Fibroblast of lung (primary cell): ENCODE measurements around the gene SHROOM3. TPM values are rescaled to one million over a fixed set of nuclear protein-coding genes. Genes with fewer than 3 reads are reported as not detected.

Source experiments
- DNase-seq, 2 donors: peaks; one replicate each; pipeline versions ENCODE4 v3.0.0 to v3.0.0-alpha.2; 2010; ENCODE audit warnings: low read depth in 2 of 2
- H2AFZ ChIP-seq: 2 replicates; pipeline ENCODE4 v1.5.1; 2012; ENCODE audit warnings: low read length, control low read depth, inconsistent platforms
- H3K27ac ChIP-seq: 2 replicates; pipeline ENCODE4 v1.5.1; 2011; ENCODE audit warnings: low read length, control low read depth; ENCODE audit not compliant: insufficient read depth
- H3K27me3 ChIP-seq: 2 replicates; pipeline ENCODE4 v1.5.1; 2011; ENCODE audit warnings: mild to moderate bottlenecking, low read length; ENCODE audit not compliant: control insufficient read depth, insufficient read depth
- H3K36me3 ChIP-seq: 2 replicates; pipeline ENCODE4 v1.5.1; 2011; ENCODE audit warnings: low read length; ENCODE audit not compliant: control insufficient read depth, insufficient read depth
- H3K4me1 ChIP-seq: 2 replicates; pipeline ENCODE4 v1.5.1; 2011; ENCODE audit warnings: low read length; ENCODE audit not compliant: control insufficient read depth, insufficient read depth; ENCODE audit errors: extremely low read depth
- H3K4me2 ChIP-seq: 2 replicates; pipeline ENCODE4 v1.5.1; 2011; ENCODE audit warnings: low read length, control low read depth; ENCODE audit not compliant: insufficient read depth; ENCODE audit errors: extremely low read depth
- H3K4me3 ChIP-seq, 4 experiments: fragments of 200-600 bp in 1 of 4; sonication (generic) in 1 of 4; replicated peaks in 1 of 4; 2 replicates each; pipeline ENCODE4 v1.5.1; 2011 to 2016; ENCODE audit warnings: low read length in 4 of 4, low read depth in 3 of 4, mild to moderate bottlenecking in 3 of 4, control low read depth in 2 of 4, inconsistent platforms in 1 of 4, mixed read lengths in 1 of 4; ENCODE audit not compliant: insufficient read depth in 1 of 4; ENCODE audit errors: control extremely low read depth in 1 of 4
- H3K79me2 ChIP-seq: 2 replicates; pipeline ENCODE4 v1.5.1; 2012; ENCODE audit warnings: mild to moderate bottlenecking, low read length, inconsistent platforms; ENCODE audit not compliant: control insufficient read depth, insufficient read depth
- H3K9ac ChIP-seq: 2 replicates; pipeline ENCODE4 v1.5.1; 2011; ENCODE audit warnings: mild to moderate bottlenecking, low read length, control low read depth; ENCODE audit not compliant: insufficient read depth
- H3K9me3 ChIP-seq: 2 replicates; pipeline ENCODE4 v1.5.1; 2012; ENCODE audit warnings: low read depth, low read length; ENCODE audit not compliant: control insufficient read depth, insufficient read depth
- H4K20me1 ChIP-seq: 2 replicates; pipeline ENCODE4 v1.5.1; 2011; ENCODE audit warnings: low read length; ENCODE audit not compliant: control insufficient read depth, insufficient read depth; ENCODE audit errors: extremely low read depth
- CTCF ChIP-seq, 2 donors: IDR thresholded peaks in 1 of 2; conservative IDR thresholded peaks in 1 of 2; 1 replicate in 1 of 2; 2 replicates in 1 of 2; pipeline ENCODE4 v1.5.1; 2011 to 2012; ENCODE audit warnings: low read length in 2 of 2, control low read depth in 1 of 2, inconsistent platforms in 1 of 2, low read depth in 1 of 2, mild to moderate bottlenecking in 1 of 2
- EZH2 ChIP-seq: IDR thresholded peaks from 2 replicates; pipeline ENCODE4 v1.5.1; 2012; ENCODE audit warnings: low read length, control low read depth, mild to moderate bottlenecking; ENCODE audit errors: missing control alignments
- polyA plus RNA-seq, 2 donors: library from polyadenylated mRNA; depleted of rRNA in 1 of 2; stranded (reverse) in 1 of 2; unstranded in 1 of 2; fragments of >200 nt; gene quantifications; 2 replicates each; pipeline ENCODE4 v1.2.1, GENCODE V29; 2011 to 2012; ENCODE audit warnings: missing spikeins in 1 of 2
- total RNA-seq: library from RNA; depleted of rRNA; stranded (reverse); fragments of >200 nt; gene quantifications from 2 replicates; pipeline ENCODE4 v1.2.1, GENCODE V29; 2014

SHROOM3 gene
- total and polyA plus RNA-seq, 2 donors (not counting 1 experiment from before 2014, with no cell fraction given): 9.9 to 23.9 TPM

- Histone ChIP-seq H3K79me2 (peaks cover 19% of the 10 kb centered on the region), H3K9me3 (no peaks in the 10 kb centered on the region), H3K4me1 (peaks cover 6% of the 10 kb centered on the region), H3K27me3 (no peaks in the 10 kb centered on the region), H3K4me2 (no peak overlapping the region), H3K9ac (no peak overlapping the region), H2AFZ (peak overlapping the region; percentile 24), H3K27ac (no peak overlapping the region), H4K20me1 (no peaks in the 10 kb centered on the region), H3K36me3 (no peaks in the 10 kb centered on the region), H3K4me3 (no peak overlapping the region)
- no peak for DNase-seq
- TF ChIP-seq CTCF (conservative IDR thresholded peaks at IDR 0.05 in 1 of 2, IDR thresholded peaks at IDR 0.05 in 1 of 2; ENCODE audit: low read depth in 1 of 2, low read length in 2 of 2) (no peak), EZH2 (no peak)
These were observed 252.9 kb downstream of the SHROOM3 start for GRCh38 chr4:76687746-76688448.

- Histone ChIP-seq H3K27ac (peak overlapping the region; percentile 15), H3K27me3 (no peaks in the 10 kb centered on the region)
These were observed 253.7 kb downstream of the SHROOM3 start for GRCh38 chr4:76688619-76689144.

More at GRCh38 chr4:76688619-76689144, 253.7 kb downstream of the SHROOM3 start:
- peak overlapping the region; percentile 9 for H2AFZ ChIP-seq
- H3K4me1 ChIP-seq: peaks cover 6% of the 10 kb centered on the region
- peak overlapping the region; percentile 33 for H3K4me2 ChIP-seq
- H3K79me2 ChIP-seq: peaks cover 20% of the 10 kb centered on the region
- H3K4me3 ChIP-seq: peak overlapping the region; percentile 32 to 74 (median 72)
- H4K20me1 ChIP-seq: no peaks in the 10 kb centered on the region
- no peaks in the 10 kb centered on the region for H3K36me3 ChIP-seq
- H3K9ac ChIP-seq: peak overlapping the region; percentile 79
- TF ChIP-seq EZH2 (no peak), CTCF (conservative IDR thresholded peaks at IDR 0.05 in 1 of 2, IDR thresholded peaks at IDR 0.05 in 1 of 2; ENCODE audit: low read depth in 1 of 2, low read length in 2 of 2) (no peak)
- peak in 1 of 2 donors; percentile 66 for DNase-seq
- no peaks in the 10 kb centered on the region for H3K9me3 ChIP-seq
